HS-5 (cell line): Measurements from ENCODE around the gene PLEKHG7.

ENCODE experiments used
- DNase-seq: peaks from one replicate; pipeline ENCODE4 v3.0.0-alpha.2; 2012; ENCODE audit warnings: low read depth

The PLEKHG7 gene

DNA sequence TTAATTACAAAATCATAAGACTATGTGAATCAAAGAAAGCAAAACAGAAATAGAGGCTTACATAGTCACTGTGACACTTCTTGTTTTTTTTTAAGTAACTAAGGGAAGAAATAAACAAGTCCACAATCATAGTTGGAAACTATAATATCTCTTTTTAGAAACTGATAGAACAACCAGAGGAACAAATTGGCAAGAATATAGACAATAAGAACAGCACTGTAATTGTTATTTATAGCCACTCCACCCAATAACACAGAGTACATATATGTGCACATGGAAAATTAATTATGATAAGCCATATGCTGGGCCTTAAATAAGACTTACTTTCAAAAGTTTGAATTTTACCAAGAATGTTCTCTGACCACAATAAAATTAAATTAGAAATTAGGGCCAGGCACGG, 101.1 kb downstream of the PLEKHG7 start:
- no peak for DNase-seq

DNA sequence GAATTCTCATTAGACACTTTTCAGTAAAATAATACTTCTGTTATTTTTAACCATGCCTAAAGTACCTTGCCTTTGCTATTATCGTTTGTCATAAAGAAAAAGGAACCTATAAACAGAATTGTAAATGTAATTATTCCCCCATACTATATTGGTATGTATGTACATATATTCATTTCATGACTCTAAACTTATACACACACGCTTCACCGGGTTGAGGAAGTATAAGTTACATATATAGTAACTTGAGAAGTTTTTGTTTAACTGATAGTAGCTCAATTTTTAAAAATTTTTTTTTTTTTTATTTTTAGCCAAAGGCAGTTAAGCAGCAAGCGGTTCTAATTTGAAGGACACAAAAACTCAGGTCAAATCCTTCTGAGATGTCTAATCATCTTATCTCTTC, 107.6 kb downstream of the PLEKHG7 start:
- DNase-seq, result no peak

DNA sequence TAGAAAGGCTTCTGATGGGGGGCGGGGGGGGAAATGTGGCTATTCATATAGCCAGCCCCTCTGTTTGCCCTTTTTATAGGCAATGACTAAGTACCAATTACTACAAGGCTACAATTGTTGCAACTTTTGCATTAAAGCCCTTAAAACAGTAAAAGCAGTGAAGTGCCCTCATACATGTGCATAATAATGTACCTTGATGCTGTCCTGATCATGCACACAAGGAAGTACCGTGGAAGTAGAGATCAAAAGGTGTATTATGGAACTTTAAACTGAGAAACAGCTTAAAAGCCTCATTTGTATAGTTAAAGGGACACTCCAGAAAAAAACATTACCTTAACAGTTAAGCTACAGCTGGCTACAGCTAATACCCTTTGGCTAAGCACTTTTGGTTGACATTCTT, 111.8 kb downstream of the PLEKHG7 start:
- no peak for DNase-seq

DNA sequence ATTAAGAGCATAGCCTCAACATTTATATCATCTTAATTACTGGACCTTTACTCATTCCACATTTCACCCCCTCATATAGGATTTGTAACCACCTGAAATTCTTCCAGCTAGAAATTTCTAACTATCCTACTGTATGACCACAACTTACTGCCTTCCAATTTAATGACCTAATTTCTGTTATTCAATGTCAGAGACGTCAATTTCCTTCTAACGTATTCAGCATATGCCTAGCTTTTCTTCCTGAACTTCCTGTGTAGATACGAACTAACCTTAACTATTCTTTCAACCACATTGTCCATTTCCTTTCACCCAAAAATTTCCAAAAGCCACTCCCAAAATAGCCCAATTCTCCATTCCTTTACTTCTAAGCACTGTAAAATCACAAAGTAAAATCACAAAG, 118.4 kb downstream of the PLEKHG7 start:
- no peak for DNase-seq
